Body of pancreas (tissue), 4 donors: Measurements from ENCODE around the gene MR1. TPM values are rescaled to one million over a fixed set of nuclear protein-coding genes. Genes with fewer than 3 reads are reported as not detected.
A peak's percentile ranks its signal among the peaks of the same experiment; 100 is the strongest.

Experiments
- ATAC-seq: fragments of 150-250 bp; one replicate; pipeline ENCODE4 v1.9.1; 2016
- DNase-seq, 4 donors: peaks; one replicate each; pipeline ENCODE4 v3.0.0-alpha.2; 2019
- H3K27ac ChIP-seq, 4 donors: fragments of 200-600 bp; sonication (generic); 1 replicate in 3 of 4; 2 replicates in 1 of 4; pipeline versions ENCODE4 v1.5.1 to v1.6.1; 2016 to 2019; ENCODE audit warnings: mild to moderate bottlenecking in 1 of 4, mixed read lengths in 1 of 4, moderate library complexity in 1 of 4
- H3K27me3 ChIP-seq, 2 donors: fragments of 200-600 bp; sonication (generic); one replicate each; pipeline ENCODE4 v1.6.0; 2016; ENCODE audit warnings: mild to moderate bottlenecking in 1 of 2
- H3K36me3 ChIP-seq, 2 donors: fragments of 200-600 bp; sonication (generic); replicated peaks in 1 of 2; 2 replicates each; pipeline ENCODE4 v1.5.1; 2016; ENCODE audit warnings: low read depth in 2 of 2; ENCODE audit not compliant: insufficient read depth in 1 of 2
- H3K4me1 ChIP-seq: fragments of 200-600 bp; sonication (generic); one replicate; pipeline ENCODE4 v1.6.0; 2016
- H3K4me3 ChIP-seq, 2 donors: fragments of 200-600 bp; sonication (generic); 1 replicate in 1 of 2; 2 replicates in 1 of 2; pipeline ENCODE4 v1.5.1; 2016 to 2019
- H3K9me3 ChIP-seq, 3 donors: fragments of 200-600 bp; sonication (generic); 1 replicate in 2 of 3; 2 replicates in 1 of 3; pipeline ENCODE4 v1.5.1; 2016
- POLR2A ChIP-seq, 3 donors: fragments of 450-650 bp; IDR thresholded peaks; one replicate each; pipeline ENCODE4 v1.6.1; 2016; ENCODE audit warnings: antibody characterized with exemption in 3 of 3, mild to moderate bottlenecking in 2 of 3
- WGBS, 2 donors: methylation state at CpG; one replicate each; pipeline ENCODE4 v1.1.5; 2017; 5-methylcytosine and 5-hydroxymethylcytosine counted together
- intact Hi-C: fragments of 100-400 bp; cut with DNase I; formaldehyde crosslinking; loops from one replicate; pipeline ENCODE4 v1.15.1; 2023
- total RNA-seq, 2 donors: library from RNA; depleted of rRNA; stranded (reverse); fragments of >200 nt; gene quantifications; one replicate each; pipeline ENCODE4 v1.1.0, GENCODE V29; 2016
- TF ChIP-seq, protein P1 (sequence below), 7 experiments: fragments of 450-650 bp in 4 of 7; fragments of 200-600 bp in 3 of 7; sonication (generic) in 3 of 7; IDR thresholded peaks; one replicate each; pipeline ENCODE4 v1.5.1; 2016 to 2019; ENCODE audit warnings: antibody characterized with exemption in 7 of 7

Gene MR1
- total RNA-seq, 2 donors from 2014 or later = 2.3 to 4.9 TPM

- TF ChIP-seq POLR2A (IDR thresholded peaks at IDR 0.05) = no peak
- TF ChIP-seq, protein P1, sequence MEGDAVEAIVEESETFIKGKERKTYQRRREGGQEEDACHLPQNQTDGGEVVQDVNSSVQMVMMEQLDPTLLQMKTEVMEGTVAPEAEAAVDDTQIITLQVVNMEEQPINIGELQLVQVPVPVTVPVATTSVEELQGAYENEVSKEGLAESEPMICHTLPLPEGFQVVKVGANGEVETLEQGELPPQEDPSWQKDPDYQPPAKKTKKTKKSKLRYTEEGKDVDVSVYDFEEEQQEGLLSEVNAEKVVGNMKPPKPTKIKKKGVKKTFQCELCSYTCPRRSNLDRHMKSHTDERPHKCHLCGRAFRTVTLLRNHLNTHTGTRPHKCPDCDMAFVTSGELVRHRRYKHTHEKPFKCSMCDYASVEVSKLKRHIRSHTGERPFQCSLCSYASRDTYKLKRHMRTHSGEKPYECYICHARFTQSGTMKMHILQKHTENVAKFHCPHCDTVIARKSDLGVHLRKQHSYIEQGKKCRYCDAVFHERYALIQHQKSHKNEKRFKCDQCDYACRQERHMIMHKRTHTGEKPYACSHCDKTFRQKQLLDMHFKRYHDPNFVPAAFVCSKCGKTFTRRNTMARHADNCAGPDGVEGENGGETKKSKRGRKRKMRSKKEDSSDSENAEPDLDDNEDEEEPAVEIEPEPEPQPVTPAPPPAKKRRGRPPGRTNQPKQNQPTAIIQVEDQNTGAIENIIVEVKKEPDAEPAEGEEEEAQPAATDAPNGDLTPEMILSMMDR (IDR thresholded peaks at IDR 0.05) = no peak
- no peak for DNase-seq
- H3K9me3 ChIP-seq = no peaks in the 10 kb centered on the region
- H3K4me3 ChIP-seq = no peak overlapping the region
- no peaks in the 10 kb centered on the region for H3K27me3 ChIP-seq
- H3K4me1 ChIP-seq = peaks cover 17% of the 10 kb centered on the region
- WGBS, 2 donors = 72 to 81% methylated on average over 5 of the region's 5 CpGs
- ATAC-seq = no peak
- intact Hi-C loops = no loop called here
- no peaks in the 10 kb centered on the region for H3K36me3 ChIP-seq
- peak overlapping the region in 1 of 4 donors; percentile 48 for H3K27ac ChIP-seq
These were observed 62.0 kb downstream of the MR1 start for GRCh38 chr1:181095763-181096184.

DNA sequence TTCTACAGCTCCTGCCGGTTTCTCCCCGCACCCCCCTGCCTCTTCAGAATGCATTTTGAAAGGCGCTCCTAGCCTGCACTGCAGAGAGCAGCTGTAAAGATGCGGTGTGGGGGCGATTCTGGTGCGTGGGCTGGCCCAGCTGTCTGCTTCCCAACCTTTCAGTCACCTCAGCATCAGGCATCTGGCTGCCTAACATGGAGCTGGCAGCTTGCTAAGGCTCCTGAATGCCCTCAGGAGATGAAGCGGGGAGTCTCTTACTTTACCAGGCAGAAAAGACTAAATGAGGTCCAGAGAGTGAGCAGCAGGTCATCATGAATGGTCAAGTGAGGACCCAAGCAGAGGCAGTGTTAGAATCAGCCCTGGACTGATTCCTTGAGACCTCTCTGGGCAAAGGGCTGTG is 63.5 kb downstream of the MR1 start:
- Histone ChIP-seq H3K36me3 (no peaks in the 10 kb centered on the region), H3K4me3 (no peak overlapping the region), H3K4me1 (peaks cover 4% of the 10 kb centered on the region), H3K27me3 (no peaks in the 10 kb centered on the region), H3K27ac (no peak overlapping the region), H3K9me3 (no peaks in the 10 kb centered on the region)
- no peak for TF ChIP-seq POLR2A (IDR thresholded peaks at IDR 0.05)
- TF ChIP-seq, protein P1 (IDR thresholded peaks at IDR 0.05) = no peak
- intact Hi-C loops = no loop called here
- DNase-seq = no peak
- 49 to 71% methylated on average over 6 to 7 of the region's 7 CpGs for WGBS, 2 donors
- ATAC-seq = no peak

- Histone ChIP-seq H3K27ac (no peak overlapping the region), H3K36me3 (no peaks in the 10 kb centered on the region)
These were observed 65.6 kb downstream of the MR1 start for GRCh38 chr1:181099152-181100014.

GRCh38 chr1:181100015-181100905 is 66.5 kb downstream of the MR1 start:
- H3K27me3 ChIP-seq = no peaks in the 10 kb centered on the region
- peaks cover 10% of the 10 kb centered on the region for H3K4me1 ChIP-seq
- no peak overlapping the region for H3K4me3 ChIP-seq
- 31% methylated on average over 10 of the region's 10 CpGs for WGBS, 2 donors
- H3K9me3 ChIP-seq = no peaks in the 10 kb centered on the region
- H3K36me3 ChIP-seq = no peaks in the 10 kb centered on the region
- ATAC-seq (no peak), DNase-seq (no peak)
- TF ChIP-seq POLR2A (IDR thresholded peaks at IDR 0.05) = no peak
- TF ChIP-seq, protein P1 (IDR thresholded peaks at IDR 0.05) = no peak
- H3K27ac ChIP-seq = no peak overlapping the region
- intact Hi-C loops = no loop called here

More at GRCh38 chr1:181099152-181100014, 65.6 kb downstream of the MR1 start:
- 41 to 42% methylated on average over 11 of the region's 11 CpGs for WGBS, 2 donors
- peaks cover 5% of the 10 kb centered on the region for H3K4me1 ChIP-seq
- intact Hi-C loops = no loop called here
- ATAC-seq = no peak
- H3K9me3 ChIP-seq = no peaks in the 10 kb centered on the region
- H3K27me3 ChIP-seq = no peaks in the 10 kb centered on the region
- no peak for DNase-seq
- H3K4me3 ChIP-seq = no peak overlapping the region
- no peak for TF ChIP-seq POLR2A (IDR thresholded peaks at IDR 0.05)
- TF ChIP-seq, protein P1 (IDR thresholded peaks at IDR 0.05) = no peak
